HG03520 (cell line): ENCODE measurements around the gene CYFIP1.
"Not testable (repeated sequence)": the region's sequence is repeated elsewhere in the genome, so short reads cannot be mapped to it uniquely, and the experiment has no call there.

Experiments
- ATAC-seq: cut with Tn5 transposase; IDR thresholded peaks from one replicate; pipeline ENCODE4 v1.9.1; 2021; ENCODE audit warnings: mild to moderate bottlenecking, moderate library complexity; ENCODE audit not compliant: unreplicated experiment

CYFIP1 gene

DNA sequence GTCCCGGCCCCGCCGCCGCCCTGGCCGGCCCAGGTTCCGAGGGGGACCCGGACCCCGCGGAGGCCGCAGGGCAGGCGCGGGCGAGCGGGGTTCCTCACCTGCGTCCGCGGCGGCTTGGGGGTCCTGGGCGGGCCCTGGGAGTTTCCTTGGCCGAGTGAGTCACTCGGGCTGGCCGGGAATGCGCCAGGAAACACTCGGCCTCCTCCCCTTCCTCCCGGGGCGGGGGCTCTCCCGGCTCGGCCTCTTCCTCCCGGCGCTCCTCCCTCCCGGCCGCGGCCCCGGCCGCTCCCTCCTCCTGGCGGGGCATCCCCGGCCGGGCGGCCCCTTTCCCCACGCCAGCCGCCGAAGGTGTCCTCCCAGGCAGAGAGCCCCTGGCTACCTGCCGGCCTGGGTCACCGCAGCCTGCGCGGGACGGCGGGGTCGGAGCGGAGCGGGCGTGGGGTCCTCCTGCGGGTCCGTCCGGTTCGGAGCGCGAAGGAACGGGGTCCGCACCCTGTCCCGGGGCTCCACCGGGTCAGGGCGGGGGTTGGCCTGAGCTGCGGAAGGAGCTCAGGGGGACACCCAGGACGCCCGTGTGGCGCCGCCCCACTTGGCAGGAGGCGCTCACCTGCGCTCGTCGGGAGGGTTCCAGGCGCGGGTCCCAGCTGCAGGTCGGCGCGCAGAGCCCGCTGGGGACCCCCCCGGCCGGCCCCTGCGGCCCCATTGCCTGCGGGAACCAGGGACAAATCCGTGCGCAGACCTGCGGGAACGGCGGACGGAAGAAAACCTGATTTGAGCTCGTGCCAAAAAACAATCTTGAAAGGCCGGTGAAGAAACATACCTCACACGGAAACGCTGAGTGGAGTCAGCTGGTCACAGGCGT lies at the start of gene CYFIP1:
TSS of gene CYFIP1 (minus strand) at position 180 of the 862 bp plus-strand sequence. CDS start 33,083 bp downstream, outside the sequence.
- ATAC-seq = no peak

DNA sequence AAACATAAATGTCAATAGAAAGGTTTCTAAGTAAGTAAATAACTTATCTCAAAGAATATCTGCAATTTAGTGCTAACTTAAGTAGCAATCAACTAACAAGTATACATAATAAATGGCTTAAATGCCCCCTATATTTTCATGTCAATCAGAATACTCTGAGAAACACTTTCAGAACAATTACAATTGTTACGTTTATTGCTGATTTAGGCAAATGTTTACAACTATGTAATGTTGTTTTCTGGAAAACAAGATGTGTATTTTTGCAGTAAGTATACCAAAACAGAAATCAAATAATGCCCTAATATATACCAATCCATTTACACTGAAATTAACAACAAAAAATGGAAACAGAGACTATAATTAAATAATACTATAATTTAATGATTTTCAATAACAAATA lies 46.0 kb upstream of the CYFIP1 start:
- no peak for ATAC-seq

DNA sequence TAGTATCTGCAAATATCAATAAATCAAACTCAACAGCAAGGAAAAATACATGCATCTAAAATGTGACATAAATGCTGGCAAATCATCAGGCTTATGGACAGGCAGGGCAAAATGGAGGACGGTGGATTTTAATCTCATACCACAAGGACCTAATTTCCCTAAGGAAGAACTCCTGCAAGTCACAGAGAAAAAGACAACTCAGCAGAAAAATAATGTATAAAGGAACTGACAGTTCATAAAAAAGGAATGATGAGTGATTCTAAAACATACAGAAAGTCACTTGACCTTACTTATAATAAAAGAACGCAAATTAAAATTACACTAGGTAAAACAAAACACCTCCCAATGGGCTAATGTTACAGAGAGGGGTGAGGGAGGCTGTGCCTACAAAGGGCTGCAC lies 42.0 kb upstream of the CYFIP1 start:
- ATAC-seq = no peak

DNA sequence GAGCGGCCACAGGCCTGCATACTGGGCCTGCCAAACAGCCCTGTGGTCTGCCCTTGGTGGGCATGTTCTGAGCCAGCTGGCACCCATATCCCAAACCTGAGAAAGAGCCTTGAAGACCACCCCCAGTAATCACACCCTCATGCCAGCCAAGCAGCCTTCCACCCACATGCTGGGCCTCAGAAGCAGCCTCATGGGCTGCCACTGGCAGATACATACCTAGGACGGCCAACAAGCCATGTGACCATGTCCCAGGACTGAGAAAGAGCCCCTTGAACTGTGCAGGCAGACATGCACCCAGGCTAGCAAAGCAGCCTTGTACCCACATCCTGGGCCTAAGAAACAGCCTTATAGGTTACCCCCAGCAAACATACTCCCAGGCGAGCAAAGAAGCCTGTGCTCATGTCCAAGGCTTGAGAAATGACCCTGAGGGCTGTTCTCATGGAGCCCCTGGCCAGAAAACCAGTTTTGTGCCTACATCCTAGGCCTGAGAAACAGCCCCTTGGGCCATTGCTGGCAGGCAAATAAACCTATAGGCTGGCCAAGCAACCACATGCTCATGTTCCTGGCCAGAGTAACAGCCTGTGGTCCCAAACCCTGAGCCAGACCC lies 34.3 kb upstream of the CYFIP1 start:
- no peak for ATAC-seq

DNA sequence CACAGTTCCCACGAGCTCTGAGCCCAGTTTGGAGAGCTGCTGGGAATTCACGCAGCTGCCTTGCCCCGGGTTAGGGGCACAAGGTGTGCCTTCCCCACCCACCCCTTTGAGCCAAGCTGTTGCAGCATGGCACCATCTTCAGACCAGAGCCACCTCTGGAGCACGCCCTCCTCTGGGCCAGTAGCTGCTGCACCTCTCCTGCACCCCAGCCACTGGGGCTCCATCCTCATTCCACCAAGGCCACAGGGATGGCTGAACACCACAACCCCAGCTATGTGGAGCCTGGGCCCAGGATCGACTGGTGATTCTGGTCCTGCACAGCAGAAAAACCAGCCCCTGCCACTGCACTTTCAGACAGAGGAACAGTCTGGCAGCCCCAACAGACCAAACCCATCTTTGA lies 33.5 kb upstream of the CYFIP1 start:
- ATAC-seq = no peak

DNA sequence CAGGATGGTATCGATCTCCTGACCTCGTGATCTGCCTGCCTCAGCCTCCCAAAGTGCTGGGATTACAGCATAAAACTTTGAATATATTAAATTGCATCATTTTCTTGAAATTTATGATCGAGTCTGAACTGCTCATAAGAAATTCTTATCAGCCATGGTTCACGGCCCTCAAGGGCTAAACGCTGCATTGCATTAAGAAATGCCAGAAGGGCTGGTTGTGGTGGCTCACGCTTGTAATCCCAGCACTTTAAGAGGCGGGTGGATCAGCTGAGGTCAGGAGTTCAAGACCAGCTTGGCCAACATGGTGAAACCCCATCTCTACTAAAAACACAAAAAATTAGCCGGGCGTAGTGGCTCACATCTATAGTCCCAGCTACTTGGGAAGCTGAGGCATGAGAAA lies 32.4 kb upstream of the CYFIP1 start:
- not testable (repeated sequence) for ATAC-seq

DNA sequence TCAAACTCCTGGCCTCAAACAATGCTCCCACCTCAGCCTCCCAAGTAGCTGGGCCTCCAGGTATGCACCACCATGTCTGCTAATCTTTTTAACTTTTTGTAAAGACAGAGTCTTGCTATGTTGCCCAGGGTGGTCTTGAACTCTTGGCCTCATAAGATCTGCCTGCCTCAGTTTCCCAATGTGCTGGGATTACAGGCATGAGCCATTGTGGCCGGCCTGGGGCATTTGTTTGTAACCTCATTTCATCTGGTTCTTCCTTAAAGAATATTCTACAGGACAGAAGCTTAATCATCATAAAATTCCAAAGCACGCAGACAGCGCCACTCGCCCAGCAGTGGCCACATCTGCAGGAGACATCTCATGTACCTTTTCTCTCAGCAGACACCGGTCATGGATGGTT lies 23.6 kb upstream of the CYFIP1 start:
- ATAC-seq = no peak

DNA sequence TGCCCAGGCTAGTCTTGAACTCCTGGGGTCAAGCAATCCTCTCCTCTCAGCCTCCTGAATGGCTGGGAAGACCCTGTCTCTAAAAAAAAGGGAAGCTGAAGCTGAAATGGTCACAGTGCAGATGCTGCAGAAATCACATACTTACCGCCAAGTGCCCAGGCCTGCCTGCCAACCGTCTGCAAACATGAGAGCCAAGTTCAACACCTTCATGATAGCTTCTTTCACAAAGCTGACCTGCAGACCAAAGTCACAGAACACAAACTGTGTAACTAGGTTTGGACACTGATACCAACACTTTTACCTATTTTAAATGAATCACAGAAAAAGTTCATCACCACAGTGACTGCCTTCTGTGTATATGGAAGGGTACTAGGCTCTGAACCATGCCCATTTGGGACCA lies 22.8 kb upstream of the CYFIP1 start:
- ATAC-seq = no peak

DNA sequence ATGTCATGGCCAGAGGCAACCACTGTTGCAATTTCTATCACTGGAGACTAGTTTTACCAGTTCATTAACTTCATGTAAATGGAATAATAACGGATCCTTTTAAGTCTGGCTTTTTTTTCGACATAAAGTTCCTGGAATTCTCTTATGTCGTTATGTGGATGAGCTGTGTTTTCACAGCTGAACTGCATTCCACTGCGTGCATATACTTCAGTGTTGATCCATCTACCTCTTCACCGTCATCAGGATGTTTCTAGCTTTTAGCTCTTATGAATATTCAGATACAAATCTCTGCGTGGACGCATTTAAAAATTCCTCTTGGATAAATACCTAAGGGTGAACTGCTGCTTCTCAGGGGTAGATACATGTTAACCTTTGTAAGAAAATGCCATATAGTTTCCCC lies 15.6 kb upstream of the CYFIP1 start:
- ATAC-seq = no peak

DNA sequence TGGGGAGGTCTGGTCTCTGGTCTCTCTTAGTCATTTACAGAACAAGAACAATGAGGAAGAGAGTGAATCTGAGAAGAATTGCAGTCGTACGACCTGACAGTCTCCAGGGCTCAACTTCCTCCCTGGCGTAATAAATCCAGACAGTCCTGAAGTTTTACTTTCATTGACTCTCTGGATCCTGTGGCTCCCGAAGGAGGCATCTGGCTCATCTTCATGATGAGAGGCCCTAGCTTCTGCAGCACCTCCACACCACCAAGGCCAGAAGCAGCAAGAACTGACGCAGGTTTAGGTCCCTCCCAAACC lies 11.8 kb upstream of the CYFIP1 start:
- no peak for ATAC-seq

DNA sequence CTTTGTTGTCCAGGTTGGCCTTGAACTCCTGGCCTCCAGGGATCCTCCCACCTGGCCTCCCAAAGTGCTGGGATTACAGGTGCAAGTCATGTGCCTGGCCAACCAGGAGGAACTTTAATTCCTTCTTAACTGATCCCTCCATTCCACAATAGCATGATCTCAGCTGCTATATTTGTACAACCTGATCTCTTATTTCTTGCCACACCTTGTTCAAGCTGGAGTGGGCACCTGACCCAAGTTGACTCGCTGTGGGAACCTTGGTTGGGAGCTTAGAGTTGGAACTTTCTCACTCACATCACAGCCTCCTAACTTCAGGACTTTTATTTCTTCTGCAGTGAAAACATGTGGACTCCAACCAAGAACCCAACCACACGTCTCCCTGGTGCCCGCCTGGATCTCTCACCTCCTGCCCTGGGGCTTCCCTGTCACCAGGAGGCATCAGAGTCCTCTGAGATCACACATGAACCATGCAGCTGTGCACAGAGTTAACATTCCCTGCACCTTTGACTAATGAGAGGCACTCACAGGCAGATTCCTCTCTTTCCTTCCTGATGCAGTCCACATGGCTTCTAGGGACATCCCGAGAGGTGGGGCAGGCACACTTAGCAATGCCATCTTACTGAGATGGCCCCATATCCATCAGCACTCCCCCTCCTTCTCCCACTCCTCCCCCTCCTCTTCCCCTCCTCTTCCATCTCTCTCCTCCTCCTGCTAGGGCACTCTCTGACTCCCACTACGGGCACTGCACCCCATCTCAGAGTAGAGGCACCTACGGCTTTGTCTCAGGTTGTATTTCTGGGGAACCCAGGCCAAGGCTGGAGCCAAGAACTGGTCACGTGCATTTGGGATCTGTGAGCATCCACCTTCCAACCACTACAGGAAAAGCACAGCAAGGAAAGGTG lies 9.7 kb upstream of the CYFIP1 start:
- no peak for ATAC-seq

DNA sequence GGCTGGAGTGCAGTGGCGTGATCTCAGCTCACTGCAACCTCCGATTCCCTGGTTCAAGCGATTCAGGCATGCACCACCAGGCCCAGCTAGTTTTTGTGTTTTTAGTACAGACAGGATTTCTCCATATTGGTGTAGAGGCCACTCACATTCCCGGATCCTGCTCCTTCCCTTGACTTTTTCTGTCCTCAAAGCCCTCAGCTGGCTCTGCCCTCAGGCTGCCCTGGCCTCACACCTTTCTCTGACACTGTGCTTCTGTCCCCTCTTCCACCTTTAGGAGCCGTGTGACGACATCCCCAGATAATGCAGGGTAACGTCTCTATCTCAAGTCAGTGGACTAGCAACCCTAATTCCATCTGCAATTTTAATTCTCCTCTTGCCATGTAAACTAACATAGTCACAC lies 8.6 kb upstream of the CYFIP1 start:
- no peak for ATAC-seq

DNA sequence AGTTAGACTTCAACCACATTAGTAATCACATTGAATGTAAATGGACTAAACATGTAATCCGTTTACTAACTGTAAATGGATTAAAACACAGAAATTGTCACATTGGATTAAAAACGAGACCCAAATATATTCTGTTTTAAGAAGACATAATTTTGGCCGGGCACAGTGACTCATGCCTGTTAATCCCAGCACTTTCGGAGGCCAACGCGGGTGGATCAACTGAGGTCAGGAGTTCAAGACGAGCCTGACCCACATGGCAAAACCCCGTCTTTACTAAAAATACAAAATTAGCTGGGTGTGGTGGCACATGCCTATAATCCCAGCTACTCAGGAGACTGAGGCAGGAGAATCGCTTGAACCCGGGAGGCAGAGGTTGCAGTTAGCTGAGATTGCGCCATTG lies 1.8 kb upstream of the CYFIP1 start:
- ATAC-seq = not testable (repeated sequence)

DNA sequence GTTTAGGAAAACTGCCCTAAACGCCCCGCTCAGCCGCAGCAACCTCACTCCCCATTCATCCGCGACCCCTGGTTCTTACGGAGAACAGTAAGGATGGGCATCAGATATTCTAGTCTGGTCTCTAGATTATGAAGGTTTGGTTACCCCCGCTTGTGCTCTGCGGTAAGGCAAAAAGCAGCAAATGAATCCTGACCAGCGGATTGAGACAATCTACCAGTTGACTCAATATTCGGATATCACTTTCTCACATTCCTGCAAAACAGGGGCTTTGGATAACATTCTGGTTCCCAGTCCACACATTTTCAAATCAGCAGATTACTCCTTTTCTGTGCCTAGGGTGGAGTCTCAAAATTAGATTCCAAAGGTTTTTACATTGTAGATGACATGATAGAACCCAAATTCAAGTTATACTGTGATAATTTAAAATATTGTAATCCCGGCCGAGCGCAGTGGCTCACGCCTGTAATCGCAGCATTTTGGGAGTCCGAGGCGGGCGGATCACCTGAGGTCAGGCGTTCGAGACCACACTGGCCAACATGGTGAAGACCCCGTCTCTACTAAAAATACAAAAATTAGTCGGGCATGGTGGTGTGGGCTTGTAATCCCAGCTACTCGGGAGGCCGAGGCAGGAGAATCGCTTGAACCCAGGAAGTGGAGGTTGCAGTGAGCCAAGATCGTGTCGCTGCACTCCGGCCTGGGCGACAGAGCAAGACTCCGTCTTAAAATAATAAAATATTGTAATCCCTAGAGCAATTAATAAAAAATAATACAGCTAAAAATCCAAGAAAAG lies 1.1 kb upstream of the CYFIP1 start:
- no peak for ATAC-seq

DNA sequence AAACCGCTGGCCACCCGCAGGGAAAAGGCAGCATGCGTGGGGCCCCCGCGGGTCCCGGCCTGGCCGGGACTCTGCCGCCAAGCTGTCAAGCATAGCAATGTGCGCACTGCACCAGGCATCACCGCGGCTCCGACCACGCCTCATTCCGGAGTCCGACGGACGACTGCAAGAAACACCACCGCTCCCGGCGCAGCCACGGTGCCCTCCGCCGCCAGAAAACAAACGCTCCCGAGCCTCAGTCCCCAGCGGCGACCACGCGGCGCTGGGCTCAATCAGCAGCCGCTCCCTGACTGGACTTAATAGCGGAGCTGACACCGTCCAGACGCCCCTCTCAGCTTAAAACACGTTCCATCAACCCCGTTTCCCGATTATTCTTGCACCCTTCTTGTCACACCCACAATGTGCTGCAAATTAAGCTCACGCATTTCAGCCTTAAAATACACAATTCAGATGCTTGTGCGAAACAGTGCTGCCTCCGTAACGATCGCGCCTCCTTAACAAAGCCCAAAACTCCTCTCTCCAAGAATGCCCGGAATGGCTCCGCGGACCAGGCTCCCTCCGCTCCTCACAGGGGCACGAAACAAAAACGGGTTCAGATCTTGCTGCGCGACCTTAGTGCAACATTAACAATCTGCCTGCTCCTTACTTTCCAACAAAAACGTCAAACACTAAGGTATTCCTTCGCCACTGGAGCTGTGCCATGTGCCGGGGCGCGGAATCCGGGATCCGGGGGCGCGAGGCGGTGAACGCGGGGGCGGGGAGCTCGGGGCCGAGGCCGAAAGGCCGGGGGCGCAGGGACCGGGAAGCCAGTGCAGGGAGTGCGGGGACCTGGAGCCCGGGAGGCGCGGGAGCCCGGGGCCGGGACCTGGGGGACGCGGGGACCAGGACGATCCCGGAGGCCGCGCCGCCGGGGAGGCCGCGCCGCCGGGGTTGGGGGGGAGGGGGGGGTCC lies 655 bp downstream of the CYFIP1 start:
- ATAC-seq = peak; percentile 61

DNA sequence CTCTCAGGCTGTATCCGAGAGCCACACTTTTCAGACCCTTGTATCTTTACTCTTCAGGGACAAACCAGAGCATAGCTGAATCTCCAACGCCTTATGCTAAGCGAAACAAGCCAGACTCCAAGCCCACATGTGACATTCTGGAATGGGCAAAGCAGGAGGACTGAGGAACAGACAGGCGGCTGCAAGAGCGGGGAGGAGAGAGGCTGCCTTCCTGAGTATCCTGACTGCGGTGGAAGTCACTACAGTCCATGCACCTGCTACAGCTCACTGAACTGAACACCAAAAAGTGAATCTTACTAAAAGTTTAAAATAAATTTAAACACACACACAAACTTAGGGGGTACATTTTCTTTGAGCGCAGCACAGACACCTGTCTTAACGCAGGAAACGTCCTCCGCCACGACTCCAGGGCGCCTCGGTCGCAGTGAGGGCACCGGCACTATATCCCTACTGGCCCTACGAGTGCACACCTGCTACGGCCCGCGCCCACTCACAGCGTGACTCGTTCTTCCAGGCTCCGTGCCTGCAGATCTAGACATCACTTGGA lies 1.4 kb downstream of the CYFIP1 start:
- ATAC-seq = peak; percentile 19

DNA sequence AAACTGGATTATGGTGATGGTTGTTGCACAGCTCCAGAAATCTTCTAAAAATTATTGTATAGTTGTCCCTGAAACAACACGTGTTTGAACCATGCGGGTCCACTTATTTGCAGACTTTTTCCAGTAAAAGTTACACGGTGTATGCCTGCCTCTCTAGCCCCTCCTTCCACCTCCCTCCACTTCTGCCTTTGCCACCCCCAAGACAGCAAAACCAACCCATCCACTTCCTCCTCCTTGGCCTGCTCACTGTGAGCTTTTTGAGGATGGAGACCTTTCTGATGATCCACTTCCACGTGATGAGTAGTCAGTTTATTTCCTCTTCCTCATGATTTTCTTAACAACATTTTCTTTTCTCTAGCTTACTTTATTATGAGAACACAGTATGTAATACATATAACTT lies 5.4 kb downstream of the CYFIP1 start:
- ATAC-seq = no peak

DNA sequence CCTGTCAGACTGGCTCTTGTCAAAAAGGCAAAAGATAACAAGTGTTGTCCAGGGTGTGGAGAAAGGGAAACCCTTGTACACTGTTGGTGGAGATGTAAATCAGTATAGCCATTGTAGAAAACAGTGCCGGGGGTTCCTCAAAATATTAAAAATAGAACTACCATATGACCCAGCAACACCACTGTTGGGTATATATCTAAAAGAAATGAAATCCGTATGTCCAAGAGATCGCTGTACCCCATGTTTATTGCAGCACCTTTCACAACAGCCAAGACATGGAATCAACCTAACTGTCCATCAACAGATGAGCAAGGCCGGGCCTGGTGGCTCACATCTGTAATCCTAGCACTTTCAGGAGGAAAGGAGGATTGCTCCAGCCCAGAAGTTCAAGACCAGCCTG lies 6.2 kb downstream of the CYFIP1 start:
- no peak for ATAC-seq

DNA sequence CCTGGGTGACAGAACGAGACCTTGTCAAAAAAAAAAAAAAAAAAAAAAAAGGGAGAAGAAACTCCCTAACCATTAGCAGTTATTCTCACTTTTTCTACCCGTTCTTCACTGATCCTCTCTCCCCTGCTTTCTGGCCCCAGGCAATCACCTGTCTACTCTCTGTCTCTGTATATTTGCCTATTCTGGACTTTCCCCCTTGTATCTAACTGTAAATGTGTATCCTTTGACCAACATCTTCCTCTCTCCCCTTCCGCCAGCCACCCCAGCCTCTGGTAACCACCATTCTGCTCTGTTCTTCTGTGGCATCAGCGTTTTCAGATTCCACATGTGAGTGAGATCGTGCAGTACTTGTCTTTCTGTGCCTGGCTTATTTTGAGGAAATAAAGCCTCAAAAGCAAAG lies 6.9 kb downstream of the CYFIP1 start:
- no peak for ATAC-seq

DNA sequence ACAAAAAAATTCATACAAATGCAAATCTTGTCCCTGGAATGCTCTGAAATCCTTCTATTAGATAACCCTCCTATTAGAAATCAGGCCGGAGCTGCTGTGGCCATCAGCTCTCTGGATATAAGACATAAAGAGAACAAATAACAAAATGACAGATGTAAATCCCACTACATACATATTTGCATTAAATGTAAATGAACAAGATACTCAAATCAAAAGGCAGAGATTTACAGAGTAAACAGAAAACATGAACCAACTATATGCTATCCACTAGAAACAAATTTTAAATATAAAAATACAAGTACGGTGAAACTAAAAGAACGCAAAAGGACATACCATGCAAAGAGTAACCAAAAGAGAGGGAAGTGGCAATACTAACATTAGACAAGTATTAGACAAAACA lies 10.7 kb downstream of the CYFIP1 start:
- ATAC-seq = no peak
